Activated CD4-positive, alpha-beta T cell treated with anti-CD3 and anti-CD28 coated beads for 48 hours (primary cell): ENCODE data around the gene PPP1R7.

Experiments used
- DNase-seq: peaks from one replicate; pipeline ENCODE4 v3.0.0-alpha.2; 2020

PPP1R7 gene

DNA sequence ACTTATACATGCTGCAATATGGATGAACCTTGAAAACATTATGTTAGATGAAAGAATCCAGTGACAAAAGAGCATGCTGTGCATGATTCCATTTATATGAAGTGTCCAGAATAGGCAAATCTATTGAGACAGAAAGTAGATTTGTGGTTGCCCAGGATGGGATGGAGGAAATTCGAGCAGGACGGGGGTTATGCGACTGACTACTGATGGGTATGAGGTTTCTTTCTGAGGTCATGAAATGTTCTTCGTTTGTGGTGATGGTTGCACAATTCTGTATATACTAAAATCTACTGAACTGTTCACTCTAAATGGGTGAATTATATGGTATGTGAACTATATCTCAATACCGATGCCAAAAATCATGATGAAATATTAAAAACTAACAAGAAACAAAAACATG, 29.3 kb upstream of the PPP1R7 start:
- DNase-seq: no peak

DNA sequence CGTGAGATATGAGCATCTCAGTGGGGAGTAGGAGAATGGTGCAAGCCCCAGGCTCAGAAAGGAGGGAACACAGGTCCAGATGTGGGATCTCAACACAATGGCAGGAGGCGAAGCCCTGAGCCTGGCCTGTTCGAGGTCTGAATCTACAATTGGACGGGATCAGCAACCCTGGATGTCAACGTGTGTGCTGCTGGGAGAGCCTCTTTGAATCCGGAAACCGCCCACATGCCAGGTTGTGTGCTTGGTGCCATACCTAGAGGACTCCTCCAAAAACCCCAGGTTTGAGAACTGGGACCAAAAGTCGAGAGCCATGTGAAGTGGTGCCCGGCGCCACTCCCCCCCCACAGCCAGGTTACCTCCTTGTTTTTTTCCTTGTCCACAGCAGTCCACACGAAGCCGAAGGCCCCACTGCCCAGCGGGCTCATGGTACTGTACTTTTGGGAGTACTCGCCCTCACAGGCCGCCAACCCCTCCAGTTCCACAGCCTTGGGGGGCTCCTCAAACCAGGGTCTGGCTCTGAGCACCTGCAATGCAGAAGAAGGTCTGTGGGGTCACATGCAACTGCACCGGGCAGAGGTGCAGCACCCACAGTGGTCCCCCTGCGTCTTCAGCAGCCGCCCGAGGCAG, 27.8 kb upstream of the PPP1R7 start:
- no peak for DNase-seq

DNA sequence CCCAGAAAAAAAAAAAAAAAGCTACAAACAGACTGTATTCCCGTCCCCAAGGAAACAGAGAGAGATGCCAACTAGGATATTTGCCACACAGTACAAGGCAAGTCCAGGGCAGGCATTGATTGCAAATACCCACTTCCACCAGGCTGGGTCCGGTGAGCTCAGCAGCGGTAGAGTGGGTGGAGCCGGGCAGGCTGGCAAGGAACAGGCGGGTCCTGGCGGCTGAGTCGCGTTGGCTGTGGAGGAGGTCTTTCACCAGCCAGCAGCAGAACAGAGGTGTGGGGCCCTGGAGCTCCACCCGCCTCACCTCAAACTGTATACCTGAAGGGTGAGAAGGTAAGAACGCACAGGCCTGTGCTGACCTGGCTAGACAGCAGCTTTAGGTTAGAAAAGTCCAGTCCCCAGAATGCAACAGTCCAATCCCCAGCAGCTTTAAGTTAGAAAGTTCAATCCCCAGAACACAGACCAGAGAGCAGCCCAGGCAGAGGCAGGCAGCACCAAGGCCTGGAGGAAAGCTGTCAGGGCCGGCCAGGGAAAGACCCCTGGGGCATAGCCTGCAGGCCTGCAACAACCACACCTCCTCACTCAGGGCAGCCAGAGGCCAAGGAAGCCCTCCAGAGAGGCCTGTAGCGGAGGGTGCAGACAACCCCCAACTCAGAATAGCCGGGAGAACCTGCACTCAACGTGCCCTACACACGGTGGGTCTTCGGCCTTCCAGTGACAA, 26.3 kb upstream of the PPP1R7 start:
- peak; percentile 54 for DNase-seq

DNA sequence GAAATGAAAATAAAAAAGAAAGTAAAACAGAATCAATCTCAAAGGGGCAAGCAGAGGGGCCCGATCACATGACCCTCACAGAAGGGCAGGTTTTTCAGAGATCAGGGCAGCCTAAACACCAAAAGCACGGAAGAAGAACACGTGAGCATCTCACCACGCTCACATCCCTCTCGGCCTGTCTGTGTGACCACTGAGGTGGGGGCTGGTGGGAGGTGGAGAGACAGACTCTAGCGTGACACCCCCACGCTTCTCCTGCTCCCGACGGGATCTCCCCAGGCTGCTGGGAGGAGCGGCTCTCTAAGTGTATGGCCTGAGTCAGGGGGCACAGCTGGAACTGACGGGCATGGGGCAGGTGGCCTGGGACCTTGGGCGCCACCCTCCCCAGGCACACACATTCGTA, 24.6 kb upstream of the PPP1R7 start:
- DNase-seq: no peak

DNA sequence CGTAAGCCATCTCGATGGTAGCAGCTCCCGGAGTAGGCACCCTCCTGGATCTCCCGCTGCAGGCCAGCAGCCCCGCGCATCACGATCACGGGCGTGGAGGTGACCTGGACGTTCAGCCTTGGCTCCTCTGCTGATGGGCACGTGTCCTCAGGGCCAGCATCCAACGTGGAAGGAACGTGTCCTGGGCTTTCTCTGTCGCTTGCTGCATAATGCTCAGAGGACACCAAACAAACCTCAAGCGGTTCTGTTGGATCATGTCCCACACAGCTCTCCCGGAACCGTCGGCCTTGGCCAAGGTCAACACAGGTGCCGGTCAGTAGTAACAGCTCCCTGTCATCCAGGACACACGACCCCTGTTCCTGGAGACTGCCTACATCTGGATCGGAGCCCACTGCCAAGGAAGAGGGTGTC, 24.1 kb upstream of the PPP1R7 start:
- no peak for DNase-seq

DNA sequence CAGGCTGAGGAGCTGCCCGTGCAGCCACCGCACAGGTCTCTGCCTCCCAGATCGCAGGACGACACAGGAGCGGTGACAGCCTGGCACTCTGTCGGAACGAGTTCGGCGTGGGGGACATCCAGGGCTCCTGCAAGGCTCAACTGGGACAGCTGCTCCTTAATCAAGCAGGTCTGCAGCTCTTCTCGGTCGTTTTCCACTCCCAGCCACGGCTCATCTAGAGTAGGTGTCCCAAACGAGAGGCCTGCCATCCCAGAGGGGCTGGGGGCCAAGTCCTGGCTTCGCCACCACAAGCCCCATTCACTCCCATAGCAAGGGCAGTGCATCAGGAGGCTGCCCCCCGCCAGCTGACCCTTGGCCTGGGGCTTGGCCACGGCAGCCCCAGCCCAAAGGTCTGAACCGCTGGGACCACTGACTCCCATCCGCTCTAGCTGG, 23.5 kb upstream of the PPP1R7 start:
- no peak for DNase-seq

DNA sequence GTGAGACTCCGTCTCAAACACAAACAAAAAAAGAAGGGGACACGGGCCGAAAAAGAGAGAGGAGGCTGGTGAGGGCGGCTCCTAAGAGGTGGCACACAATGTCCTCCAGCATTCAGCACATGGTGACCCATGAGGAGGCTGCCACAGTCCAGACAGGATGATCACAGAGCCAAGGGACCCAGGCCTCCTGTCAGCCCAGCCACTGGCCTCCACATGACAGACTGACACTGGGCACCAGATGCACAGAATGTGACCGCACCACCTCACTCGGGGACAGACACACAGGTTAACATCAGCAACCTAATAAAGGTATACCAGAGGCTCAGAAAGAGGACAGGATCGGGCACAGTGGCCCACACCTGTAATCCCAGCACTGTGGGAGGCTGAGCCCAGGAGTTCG, 22.0 kb upstream of the PPP1R7 start:
- DNase-seq: no peak

DNA sequence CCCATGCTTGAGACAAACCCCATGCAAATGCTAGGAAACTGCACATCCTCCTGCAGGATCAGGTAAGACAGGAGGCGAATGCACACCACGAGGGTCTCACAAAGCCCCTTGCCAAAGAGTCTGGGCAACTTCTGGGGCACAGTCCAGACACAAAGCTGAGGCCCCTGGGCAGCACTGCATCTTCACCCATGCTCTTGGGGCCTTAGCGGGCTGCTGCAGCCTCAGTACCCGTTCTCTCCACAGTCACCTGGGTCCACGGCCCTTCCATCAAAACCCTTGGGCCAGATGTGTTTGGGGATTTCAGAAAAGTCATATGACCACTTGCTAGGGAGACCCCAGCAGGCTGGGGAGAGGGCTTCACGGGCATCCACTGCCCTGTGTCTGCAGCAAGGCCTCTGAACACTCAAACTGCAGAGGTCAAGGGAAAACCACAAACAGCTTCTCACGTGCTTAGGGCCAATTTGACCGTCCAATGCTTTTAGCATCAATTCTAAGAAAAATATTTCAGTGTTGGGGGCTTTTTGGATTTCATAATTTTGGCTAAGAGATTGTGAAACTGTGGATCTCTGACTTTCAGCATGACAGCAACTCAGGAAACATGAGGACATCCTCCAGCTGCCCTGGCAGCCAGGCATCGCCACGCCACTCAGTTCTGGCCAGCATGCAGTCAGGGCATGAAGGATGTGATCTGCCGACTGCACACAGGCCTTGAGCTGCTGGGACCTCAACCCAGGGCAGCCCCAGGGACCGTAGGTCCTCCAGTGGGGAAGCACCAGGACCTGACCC, 21.0 kb upstream of the PPP1R7 start:
- DNase-seq: no peak

DNA sequence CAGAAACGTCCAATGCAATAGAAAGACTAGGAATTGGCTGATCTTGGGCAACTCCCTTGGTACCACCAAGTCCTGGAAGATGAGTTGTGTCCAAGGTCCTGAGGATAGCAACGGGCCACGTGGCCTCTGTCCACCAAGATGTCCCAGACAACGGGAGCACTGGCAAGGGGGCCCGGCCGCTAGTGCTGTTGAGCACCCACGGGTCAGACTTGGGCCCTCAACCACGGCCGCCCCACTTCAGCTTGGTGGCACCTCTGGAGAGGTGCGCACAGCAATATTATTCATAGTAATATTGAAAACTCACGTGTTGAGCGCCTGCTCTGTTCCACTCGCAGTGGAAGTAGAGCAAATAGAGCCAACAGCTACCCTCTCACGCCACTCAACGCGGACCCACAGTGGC, 20.0 kb upstream of the PPP1R7 start:
- no peak for DNase-seq

DNA sequence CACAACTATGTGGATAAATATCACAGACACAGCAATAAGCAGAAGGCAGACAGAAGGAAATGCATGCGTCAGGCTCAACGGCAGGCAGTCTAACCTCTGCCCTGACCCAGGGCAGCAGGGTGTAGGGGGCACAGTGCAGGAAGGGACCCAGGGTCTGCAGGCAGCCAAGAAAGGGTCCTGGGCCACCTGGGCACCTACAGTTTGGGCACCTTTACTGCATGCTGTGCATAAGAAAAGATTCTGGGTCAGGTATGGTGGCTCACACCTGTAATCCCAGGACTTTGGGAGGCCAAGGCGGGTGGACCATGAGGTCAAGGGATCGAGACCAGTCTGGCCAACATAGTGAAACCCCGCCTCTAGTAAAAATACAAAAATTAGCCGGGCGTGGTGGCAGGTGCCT, 18.7 kb upstream of the PPP1R7 start:
- DNase-seq: no peak

DNA sequence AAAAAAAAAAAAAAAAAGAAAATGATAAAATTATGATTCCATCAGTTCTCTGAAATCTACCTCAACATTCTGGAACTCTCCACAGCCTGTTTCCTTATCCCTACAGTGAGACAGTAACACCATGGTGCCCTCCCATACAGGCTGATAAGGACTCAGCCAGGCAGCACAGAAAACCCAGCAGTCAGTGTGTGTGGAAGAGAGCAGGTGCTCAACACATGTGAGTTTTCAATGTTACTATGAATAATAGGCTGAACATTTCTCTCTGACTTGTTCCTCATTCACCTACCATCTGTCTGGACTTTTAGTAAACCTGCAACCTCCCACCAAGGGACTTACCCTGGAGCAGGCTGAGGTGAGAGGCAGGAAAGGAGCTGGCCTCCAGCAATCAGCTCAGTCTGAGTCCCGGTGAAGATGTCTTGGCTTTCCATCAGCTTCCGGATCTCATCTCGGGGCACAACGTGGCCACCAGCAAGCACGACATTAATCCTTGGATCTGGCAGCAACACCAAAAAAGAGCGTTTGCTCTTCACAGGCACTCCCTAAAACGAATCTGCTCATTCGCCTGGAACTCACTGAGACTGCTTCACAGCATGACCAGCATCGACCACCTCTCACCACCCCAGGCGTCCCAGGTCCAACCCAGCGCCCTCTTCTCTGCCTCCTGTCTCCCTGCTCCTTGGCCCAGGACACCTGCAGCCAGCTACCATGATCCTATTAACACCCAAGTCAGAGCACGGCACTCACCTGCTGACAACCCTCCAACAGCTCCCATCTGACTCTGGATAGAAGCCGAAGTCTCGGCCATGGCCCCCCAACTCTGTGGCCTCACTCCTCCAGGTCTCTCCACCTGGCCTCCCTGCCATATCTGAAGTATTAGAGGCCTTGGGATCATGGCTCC, 17.5 kb upstream of the PPP1R7 start:
- no peak for DNase-seq

DNA sequence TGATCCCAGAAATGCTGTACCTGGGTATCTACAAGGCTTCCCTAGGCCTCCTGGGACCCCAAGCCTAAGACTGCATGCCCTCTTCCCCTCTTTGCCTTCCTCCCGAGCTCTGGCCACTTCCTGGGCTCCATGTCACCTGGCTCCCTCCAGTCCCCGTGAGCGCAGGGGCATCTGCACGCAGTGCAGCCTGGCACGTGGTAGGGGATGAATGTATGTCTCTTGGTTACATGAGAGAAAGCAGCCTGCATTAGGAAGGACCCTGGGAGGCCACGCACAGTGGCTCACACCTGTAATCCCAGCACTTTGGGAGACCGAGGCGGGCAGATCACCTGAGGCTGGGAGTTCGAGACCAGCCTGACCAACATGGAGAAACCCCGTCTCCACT, 16.8 kb upstream of the PPP1R7 start:
- DNase-seq: no peak

DNA sequence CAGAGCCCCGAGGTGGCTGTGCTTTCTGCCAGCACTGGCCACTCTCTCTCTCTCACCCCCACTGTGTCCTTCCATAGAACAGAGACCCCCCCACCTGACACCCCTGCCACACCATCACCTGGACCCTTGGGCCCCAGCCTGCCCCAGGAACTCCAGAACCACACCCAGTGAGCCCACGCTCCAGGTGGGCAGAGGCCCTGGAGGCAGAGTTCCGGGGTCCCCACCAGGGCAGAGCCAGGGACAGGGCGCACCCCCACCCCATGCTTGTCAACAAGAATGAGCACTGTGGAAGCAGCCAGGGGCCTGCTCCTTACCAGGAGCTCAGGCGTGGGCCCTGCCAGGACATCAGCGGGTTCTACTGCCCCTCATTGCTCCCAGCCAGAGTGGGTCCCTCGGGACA, 15.6 kb upstream of the PPP1R7 start:
- DNase-seq: no peak

DNA sequence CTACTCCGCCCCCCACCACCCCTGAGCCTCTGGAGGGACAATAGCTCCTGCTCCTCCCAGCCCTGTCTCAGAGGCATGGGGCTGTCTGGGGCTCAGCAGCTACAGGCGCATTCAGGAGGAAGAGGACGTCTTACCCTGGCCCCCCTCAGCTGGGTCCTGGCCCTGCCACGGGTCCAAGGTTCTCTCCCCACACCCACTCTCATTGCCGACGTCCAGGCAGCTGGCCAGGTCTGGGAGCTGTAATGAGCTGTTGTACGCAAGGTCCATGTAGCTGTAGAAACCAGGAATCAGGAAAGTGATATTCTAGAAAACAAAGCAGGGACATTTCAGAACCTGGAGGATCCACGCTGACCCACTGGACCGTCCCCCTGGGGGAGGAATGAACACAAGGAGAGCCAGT, 14.5 kb upstream of the PPP1R7 start:
- DNase-seq: no peak

DNA sequence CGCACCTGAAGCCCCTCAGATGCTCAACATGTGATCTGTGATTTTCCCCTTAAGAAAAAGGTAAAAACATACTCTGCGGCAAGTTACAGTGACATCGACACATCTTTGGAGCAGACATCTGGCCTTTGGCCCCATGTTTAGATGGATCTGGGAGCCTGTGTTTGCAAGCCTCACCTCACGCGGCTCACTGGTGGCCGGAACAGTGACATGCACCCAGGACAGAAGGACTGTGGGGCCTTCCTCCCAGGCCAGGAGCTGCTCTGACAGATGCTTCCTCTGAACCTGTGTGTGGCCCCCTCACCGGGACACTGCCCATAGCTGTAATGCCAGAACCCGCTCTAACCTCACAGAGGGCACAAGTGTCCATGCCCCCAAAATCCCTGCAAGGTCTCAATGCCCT, 14.1 kb upstream of the PPP1R7 start:
- no peak for DNase-seq

DNA sequence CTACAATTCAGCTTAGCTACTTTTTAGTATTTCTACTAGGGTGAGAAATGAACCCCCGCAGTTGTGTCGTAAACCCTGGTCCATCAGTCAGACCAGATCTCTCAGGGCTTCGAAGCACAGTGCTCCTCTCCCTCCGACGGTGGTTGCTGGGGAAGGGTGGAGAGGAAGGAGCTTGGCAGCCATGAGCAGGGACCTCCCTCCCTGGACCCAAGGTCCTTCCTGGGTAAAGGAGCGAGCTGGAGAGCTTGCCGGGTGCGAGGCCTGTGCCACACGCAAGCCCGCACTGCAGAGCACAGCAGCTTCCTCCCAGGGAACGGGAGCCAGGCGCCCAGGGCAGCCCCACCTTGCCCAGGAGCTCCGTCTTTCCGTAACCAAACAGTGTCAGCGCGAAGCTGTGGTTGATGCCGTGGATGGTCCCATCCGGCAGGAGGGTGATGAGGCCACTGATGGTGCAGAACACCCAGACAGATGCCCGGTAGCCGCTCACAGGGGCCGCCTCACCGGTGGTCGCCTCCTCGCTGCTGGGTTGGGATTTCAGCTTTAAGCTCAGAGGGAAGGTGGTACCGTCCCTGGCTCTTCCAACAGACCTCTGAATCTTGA, 13.5 kb upstream of the PPP1R7 start:
- DNase-seq: no peak

DNA sequence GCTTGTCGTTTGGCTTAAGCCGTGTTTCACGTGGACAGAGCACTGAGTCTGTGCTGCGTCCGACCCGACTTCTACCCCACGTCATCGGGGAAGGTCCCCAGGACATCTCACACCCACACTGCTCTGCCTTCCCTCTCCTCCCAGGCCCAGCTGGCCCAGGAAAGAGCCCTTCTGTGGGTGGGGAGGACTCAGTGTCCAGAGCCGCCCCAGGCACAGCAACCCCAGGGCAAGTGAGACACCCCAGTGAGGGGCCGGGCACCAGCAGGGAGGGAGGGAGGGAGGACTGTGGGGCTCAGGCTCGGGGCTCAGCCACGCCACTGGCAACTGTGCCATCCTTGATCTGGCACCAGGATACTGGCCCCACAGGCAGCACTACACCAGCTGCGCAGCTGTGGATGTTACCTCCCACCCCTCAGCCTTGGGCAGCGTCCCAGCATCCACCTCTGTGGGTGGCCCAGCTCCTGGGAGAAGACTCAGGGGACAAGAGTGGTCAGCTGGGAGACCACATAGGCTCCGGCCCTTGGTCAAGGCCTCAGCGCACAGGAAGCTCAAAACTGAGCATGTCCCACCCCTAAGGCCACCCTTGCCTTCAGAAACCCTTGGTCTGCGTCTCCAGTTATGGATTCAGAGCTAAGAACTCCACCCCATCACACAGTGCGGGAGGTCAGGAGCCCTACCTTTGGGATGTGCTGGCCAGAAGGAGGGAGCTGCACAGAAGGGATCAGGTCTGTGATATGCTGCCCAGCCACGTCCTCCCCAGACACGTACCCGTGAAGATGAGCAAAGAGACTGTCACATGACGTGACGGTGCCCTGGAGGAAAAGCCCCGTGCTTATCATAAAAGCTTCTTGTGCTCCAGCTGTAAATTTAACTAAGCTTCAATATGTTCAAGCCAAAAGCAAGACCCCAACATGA, 12.7 kb upstream of the PPP1R7 start:
- DNase-seq: no peak

DNA sequence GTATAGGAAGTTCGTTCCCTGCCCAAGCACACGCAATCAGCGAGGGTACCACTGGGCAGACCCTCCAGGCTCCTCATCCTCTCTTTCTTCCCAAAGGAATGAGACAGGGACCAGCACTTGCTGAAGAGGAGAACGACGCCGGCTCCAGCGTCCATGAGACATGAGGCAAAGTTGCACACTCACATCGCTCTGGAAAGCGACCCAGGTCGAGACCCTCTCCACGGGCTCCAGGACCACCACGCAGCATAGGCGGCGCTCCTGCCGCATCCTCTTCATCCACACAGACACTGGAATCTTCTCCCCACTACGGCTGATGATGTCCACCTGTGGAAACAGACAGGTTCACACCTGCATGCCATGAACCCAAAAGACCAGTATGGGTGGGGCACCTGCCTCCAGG, 11.8 kb upstream of the PPP1R7 start:
- DNase-seq: no peak

DNA sequence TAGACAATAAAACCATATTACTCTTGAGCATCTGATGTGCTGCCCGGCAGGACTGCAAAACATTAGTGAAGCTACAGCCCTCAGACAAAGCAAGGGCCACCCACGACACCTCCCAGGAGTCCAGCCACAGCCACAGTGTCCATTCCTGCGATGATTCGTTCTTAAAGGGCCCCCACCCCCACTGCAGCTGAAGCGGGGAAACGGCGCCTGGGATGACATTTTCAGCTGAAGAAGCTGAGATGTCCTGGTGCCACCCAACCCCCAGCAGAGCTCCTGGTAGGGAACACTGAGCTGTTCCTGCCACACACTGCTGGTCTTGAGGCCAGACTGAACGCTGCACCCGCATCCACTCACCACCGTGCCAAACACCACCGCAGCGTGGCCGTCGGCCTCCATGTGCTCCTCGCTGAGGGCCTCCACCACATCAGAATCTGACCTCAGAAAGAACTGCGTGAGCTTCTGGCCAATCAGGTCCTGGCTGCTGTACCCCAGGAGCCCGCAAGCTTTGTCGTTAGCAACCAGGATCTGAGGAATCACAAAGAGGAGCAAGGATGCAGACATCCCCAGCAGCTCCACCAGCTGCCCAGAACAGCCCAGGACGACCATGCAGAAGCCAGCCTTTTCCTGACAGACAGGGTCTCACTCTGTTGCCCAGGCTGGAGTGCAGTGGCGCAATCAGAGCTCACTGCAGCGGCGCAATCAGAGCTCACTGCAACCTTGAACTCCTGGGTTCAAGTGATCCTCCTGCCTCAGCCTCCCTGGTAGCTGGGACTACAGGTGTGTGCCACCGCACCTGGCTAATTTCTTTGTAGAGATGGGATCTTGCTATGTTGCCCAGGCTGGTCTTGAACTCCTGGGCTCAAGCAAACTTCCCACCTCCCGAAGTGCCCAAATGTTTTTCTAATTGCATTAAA, 10.5 kb upstream of the PPP1R7 start:
- no peak for DNase-seq

DNA sequence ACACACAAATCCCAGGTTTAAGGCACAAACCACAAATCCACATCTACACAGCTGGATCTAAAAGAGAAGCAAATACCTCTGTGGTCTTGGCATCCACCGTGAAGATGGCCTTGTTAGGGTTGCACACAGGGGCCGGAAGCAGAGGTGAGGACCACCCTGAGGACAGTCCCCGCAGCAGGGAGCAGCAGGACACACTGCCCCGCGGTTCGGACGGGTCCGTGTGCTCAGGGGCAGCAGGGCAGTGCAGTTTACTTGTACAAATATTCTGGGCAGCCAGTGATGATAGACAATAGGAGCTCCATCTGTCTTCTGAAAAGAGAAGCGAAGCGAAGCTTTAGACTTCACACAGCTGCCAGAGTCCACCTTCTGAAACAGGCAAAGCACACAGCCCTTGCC, 9.8 kb upstream of the PPP1R7 start:
- DNase-seq: no peak
